Activated naive CD4-positive, alpha-beta T cell treated with anti-CD3 and anti-CD28 coated beads for 36 hours (primary cell): ENCODE results near the gene FGF18. TPM values are rescaled to one million over a fixed set of nuclear protein-coding genes. Genes with fewer than 3 reads are reported as not detected.

ENCODE experiments used
- CTCF ChIA-PET: fragments of 350-600 bp; sonication (Branson Sonifier 250); formaldehyde crosslinking; loops from one replicate; lab custom pipeline; 2021; ENCODE audit warnings: antibody characterized with exemption; lab: Charles Lee
- DNase-seq: peaks from one replicate; pipeline ENCODE4 v3.0.0-alpha.2; 2020
- H3K27ac Mint-ChIP-seq: one replicate; pipeline ENCODE4 v1.8.0; 2021; ENCODE audit warnings: mild to moderate bottlenecking, mixed read lengths
- H3K27me3 Mint-ChIP-seq: one replicate; pipeline ENCODE4 v1.8.0; 2021; ENCODE audit warnings: low read depth, mixed read lengths
- H3K36me3 Mint-ChIP-seq: one replicate; pipeline ENCODE4 v1.8.0; 2021; ENCODE audit warnings: low read depth, mixed read lengths
- H3K4me1 Mint-ChIP-seq: one replicate; pipeline ENCODE4 v1.8.0; 2021; ENCODE audit warnings: low read depth, mixed read lengths
- H3K4me3 Mint-ChIP-seq: one replicate; pipeline ENCODE4 v1.8.0; 2021; ENCODE audit warnings: mild to moderate bottlenecking, moderate library complexity, mixed read lengths
- H3K9me3 Mint-ChIP-seq: one replicate; pipeline ENCODE4 v1.8.0; 2021; ENCODE audit warnings: mixed read lengths
- intact Hi-C: fragments of 100-400 bp; cut with micrococcal nuclease; formaldehyde crosslinking; loops from one replicate; pipeline ENCODE4 v1.15.1; 2023
- total RNA-seq, 2 experiments: library from RNA; stranded (reverse); gene quantifications; one replicate each; pipeline ENCODE4 v1.2.3, GENCODE V29; 2021

Gene FGF18
- total RNA-seq, 2 experiments from 2014 or later, result 0.17 TPM; not detected in 1

GRCh38 chr5:171481571-171482433, 62.4 kb downstream of the FGF18 start:
- no peak overlapping the region for H3K27ac Mint-ChIP-seq
- no peak for DNase-seq
- no peaks in the 10 kb centered on the region for H3K36me3 Mint-ChIP-seq
- peaks cover 1% of the 10 kb centered on the region for H3K27me3 Mint-ChIP-seq
- H3K9me3 Mint-ChIP-seq, result no peaks in the 10 kb centered on the region
- no peak overlapping the region for H3K4me3 Mint-ChIP-seq
- H3K4me1 Mint-ChIP-seq, result peaks cover 7% of the 10 kb centered on the region
- intact Hi-C loops, result loop anchor here (10.0 kb wide), 1 partner anchor 373 kb away; no protein-coding TSS in a partner anchor
- CTCF ChIA-PET, result interaction anchor here (0.6 to 1.5 kb wide), 2 partner anchors 377 to 575 kb away, joined by 3 to 5 read pairs; no protein-coding TSS in a partner anchor

GRCh38 chr5:171482434-171482730, 62.9 kb downstream of the FGF18 start:
- CTCF ChIA-PET, result interaction anchor here (0.6 to 1.5 kb wide), 3 partner anchors 167 to 574 kb away, joined by 3 to 5 read pairs (median 3); no protein-coding TSS in a partner anchor
- H3K4me3 Mint-ChIP-seq, result no peak overlapping the region

GRCh38 chr5:171483551-171484135, 64.2 kb downstream of the FGF18 start:
- Mint-ChIP-seq H3K27ac (no peak overlapping the region), H3K9me3 (no peaks in the 10 kb centered on the region), H3K4me1 (peaks cover 7% of the 10 kb centered on the region), H3K36me3 (no peaks in the 10 kb centered on the region), H3K4me3 (no peak overlapping the region), H3K27me3 (peaks cover 11% of the 10 kb centered on the region)
- no peak for DNase-seq
- intact Hi-C loops, result loop anchor here (1.0 to 10.0 kb wide), 3 partner anchors 117 to 424 kb away; no protein-coding TSS in a partner anchor
- CTCF ChIA-PET, result interaction anchor here (0.7 to 2.9 kb wide), 7 partner anchors 11 to 375 kb away, joined by 3 to 9 read pairs (median 3); no protein-coding TSS in a partner anchor

More at GRCh38 chr5:171482434-171482730, 62.9 kb downstream of the FGF18 start:
- H3K9me3 Mint-ChIP-seq, result no peaks in the 10 kb centered on the region
- intact Hi-C loops, result loop anchor here (10.0 kb wide), 1 partner anchor 372 kb away; no protein-coding TSS in a partner anchor
- H3K27me3 Mint-ChIP-seq, result peaks cover 7% of the 10 kb centered on the region
- DNase-seq, result no peak
- H3K4me1 Mint-ChIP-seq, result peaks cover 7% of the 10 kb centered on the region
- no peaks in the 10 kb centered on the region for H3K36me3 Mint-ChIP-seq
- no peak overlapping the region for H3K27ac Mint-ChIP-seq

- H3K4me3 Mint-ChIP-seq, result no peak overlapping the region
- H3K27ac Mint-ChIP-seq, result no peak overlapping the region
- peaks cover 11% of the 10 kb centered on the region for H3K27me3 Mint-ChIP-seq
- CTCF ChIA-PET, result interaction anchor here (0.6 to 2.9 kb wide), 15 partner anchors 11 to 739 kb away, joined by 3 to 9 read pairs (median 3); no protein-coding TSS in a partner anchor
- no peaks in the 10 kb centered on the region for H3K36me3 Mint-ChIP-seq
- H3K9me3 Mint-ChIP-seq, result no peaks in the 10 kb centered on the region
- H3K4me1 Mint-ChIP-seq, result peaks cover 5% of the 10 kb centered on the region
- peak; percentile 59 for DNase-seq
- intact Hi-C loops, result loop anchor here (1.0 to 10.0 kb wide), 3 partner anchors 116 to 423 kb away; no protein-coding TSS in a partner anchor
Measured at GRCh38 chr5:171484460-171484899, 65.0 kb downstream of the FGF18 start.

- Mint-ChIP-seq H3K9me3 (no peaks in the 10 kb centered on the region), H3K36me3 (no peaks in the 10 kb centered on the region), H3K27me3 (peaks cover 11% of the 10 kb centered on the region), H3K4me3 (no peak overlapping the region), H3K4me1 (no peaks in the 10 kb centered on the region), H3K27ac (no peak overlapping the region)
- intact Hi-C loops, result loop anchor here (2.0 to 10.0 kb wide), 2 partner anchors 115 to 369 kb away; no protein-coding TSS in a partner anchor
- no peak for DNase-seq
- CTCF ChIA-PET, result interaction anchor here (1.0 to 2.9 kb wide), 6 partner anchors 10 to 426 kb away, joined by 3 to 9 read pairs (median 4); no protein-coding TSS in a partner anchor
Measured at GRCh38 chr5:171485668-171486067, 66.2 kb downstream of the FGF18 start.

- no peaks in the 10 kb centered on the region for H3K4me1 Mint-ChIP-seq
- intact Hi-C loops, result loop anchor here (10.0 kb wide), 1 partner anchor 368 kb away; no protein-coding TSS in a partner anchor
- peaks cover 11% of the 10 kb centered on the region for H3K27me3 Mint-ChIP-seq
- H3K27ac Mint-ChIP-seq, result no peak overlapping the region
- no peaks in the 10 kb centered on the region for H3K9me3 Mint-ChIP-seq
- no peak for DNase-seq
- H3K4me3 Mint-ChIP-seq, result no peak overlapping the region
- CTCF ChIA-PET, result interaction anchor here (1.6 kb wide), 1 partner anchor 12 kb away, joined by 5 read pairs; no protein-coding TSS in a partner anchor
- H3K36me3 Mint-ChIP-seq, result no peaks in the 10 kb centered on the region
Measured at GRCh38 chr5:171486613-171487012, 67.2 kb downstream of the FGF18 start.

- Mint-ChIP-seq H3K36me3 (no peaks in the 10 kb centered on the region), H3K27ac (no peak overlapping the region), H3K9me3 (no peaks in the 10 kb centered on the region), H3K27me3 (peaks cover 11% of the 10 kb centered on the region), H3K4me1 (no peaks in the 10 kb centered on the region), H3K4me3 (no peak overlapping the region)
- no peak for DNase-seq
- CTCF ChIA-PET, result no interaction called here
- intact Hi-C loops, result loop anchor here (10.0 kb wide), 1 partner anchor 366 kb away; no protein-coding TSS in a partner anchor
Measured at GRCh38 chr5:171488876-171489275, 69.4 kb downstream of the FGF18 start.

- CTCF ChIA-PET, result no interaction called here
- Mint-ChIP-seq H3K4me1 (no peaks in the 10 kb centered on the region), H3K27me3 (peaks cover 4% of the 10 kb centered on the region)
Measured at GRCh38 chr5:171492781-171493180, 73.3 kb downstream of the FGF18 start.

GRCh38 chr5:171493646-171494393, 74.4 kb downstream of the FGF18 start:
- no peak for DNase-seq
- CTCF ChIA-PET, result no interaction called here
- Mint-ChIP-seq H3K36me3 (no peaks in the 10 kb centered on the region), H3K4me1 (no peaks in the 10 kb centered on the region), H3K4me3 (no peak overlapping the region), H3K9me3 (no peaks in the 10 kb centered on the region), H3K27ac (no peak overlapping the region), H3K27me3 (no peaks in the 10 kb centered on the region)
- intact Hi-C loops, result no loop called here

More at GRCh38 chr5:171492781-171493180, 73.3 kb downstream of the FGF18 start:
- H3K36me3 Mint-ChIP-seq, result no peaks in the 10 kb centered on the region
- no peak overlapping the region for H3K27ac Mint-ChIP-seq
- no peak for DNase-seq
- no peak overlapping the region for H3K4me3 Mint-ChIP-seq
- no peaks in the 10 kb centered on the region for H3K9me3 Mint-ChIP-seq
- intact Hi-C loops, result no loop called here

GRCh38 chr5:171494452-171495121, 75.1 kb downstream of the FGF18 start:
- no peak for DNase-seq
- Mint-ChIP-seq H3K9me3 (no peaks in the 10 kb centered on the region), H3K27me3 (no peaks in the 10 kb centered on the region), H3K4me3 (no peak overlapping the region), H3K4me1 (no peaks in the 10 kb centered on the region), H3K27ac (no peak overlapping the region), H3K36me3 (no peaks in the 10 kb centered on the region)
- CTCF ChIA-PET, result no interaction called here
- intact Hi-C loops, result no loop called here

- CTCF ChIA-PET, result interaction anchor here (1.0 to 1.3 kb wide), 3 partner anchors 10 to 112 kb away, joined by 3 read pairs; no protein-coding TSS in a partner anchor
- Mint-ChIP-seq H3K4me3 (no peak overlapping the region), H3K4me1 (no peaks in the 10 kb centered on the region), H3K27ac (no peak overlapping the region), H3K9me3 (no peaks in the 10 kb centered on the region), H3K27me3 (no peaks in the 10 kb centered on the region), H3K36me3 (no peaks in the 10 kb centered on the region)
- intact Hi-C loops, result no loop called here
- DNase-seq, result no peak
Measured at GRCh38 chr5:171495122-171495700, 75.8 kb downstream of the FGF18 start.
